ENCODE results near the gene EGLN2.
"Not testable (repeated sequence)": the region's sequence is repeated elsewhere in the genome, so short reads cannot be mapped to it uniquely, and the experiment has no call there.

GRCh38 chr19:40771101-40771862, 27.7 kb upstream of the EGLN2 start:
- TF ChIP-seq GABPA (IDR thresholded peaks at IDR 0.05; ENCODE audit: low read depth); HDGF (IDR thresholded peaks at IDR 0.05): not testable (repeated sequence)
